Keratinocyte (primary cell): Measurements from ENCODE around the gene ALDH4A1. TPM values are rescaled to one million over a fixed set of nuclear protein-coding genes. Genes with fewer than 3 reads are reported as not detected.

ENCODE experiments used
- DNase-seq: peaks from one replicate; pipeline ENCODE4 v3.0.0-alpha.2; 2011; ENCODE audit warnings: low read depth, missing footprints, low spot score
- FAIRE-seq: peaks from 2 replicates; lab custom pipeline; 2011; peaks lifted over from hg19 to GRCh38; lab: Jason Lieb, UNC
- H2AFZ ChIP-seq: 2 replicates; pipeline ENCODE4 v1.6.0; 2012; ENCODE audit warnings: low read length, control low read depth, inconsistent platforms; ENCODE audit not compliant: control insufficient read depth
- H3K27ac ChIP-seq: 2 replicates; pipeline ENCODE4 v1.5.1; 2011; ENCODE audit warnings: low read length; ENCODE audit not compliant: control insufficient read depth, insufficient read depth
- H3K27me3 ChIP-seq: 3 replicates; pipeline ENCODE4 v1.6.0; 2011; ENCODE audit warnings: low read length; ENCODE audit not compliant: control insufficient read depth, insufficient read depth; ENCODE audit errors: extremely low read depth
- H3K36me3 ChIP-seq, 2 experiments: 2 replicates in 1 of 2; 3 replicates in 1 of 2; pipeline ENCODE4 v1.5.1; 2011; ENCODE audit warnings: low read length in 2 of 2, mild to moderate bottlenecking in 1 of 2; ENCODE audit not compliant: control insufficient read depth in 2 of 2, insufficient read depth in 2 of 2; ENCODE audit errors: extremely low read depth in 1 of 2
- H3K4me1 ChIP-seq: 3 replicates; pipeline ENCODE4 v1.5.1; 2011; ENCODE audit warnings: low read length; ENCODE audit not compliant: control insufficient read depth, insufficient read depth; ENCODE audit errors: extremely low read depth
- H3K4me2 ChIP-seq: 3 replicates; pipeline ENCODE4 v1.6.0; 2011; ENCODE audit warnings: low read depth, low read length; ENCODE audit not compliant: control insufficient read depth, insufficient read depth; ENCODE audit errors: extremely low read depth
- H3K4me3 ChIP-seq, 3 experiments: fragments of 200-600 bp in 1 of 3; sonication (generic) in 1 of 3; 2 replicates in 2 of 3; 3 replicates in 1 of 3; pipeline ENCODE4 v1.5.1; 2011 to 2016; ENCODE audit warnings: low read length in 3 of 3, mild to moderate bottlenecking in 3 of 3, control low read depth in 2 of 3, inconsistent platforms in 1 of 3, low read depth in 1 of 3, mixed read lengths in 1 of 3, mixed run types in 1 of 3, moderate library complexity in 1 of 3; ENCODE audit not compliant: control insufficient read depth in 2 of 3, insufficient read depth in 2 of 3; ENCODE audit errors: extremely low read depth in 1 of 3
- H3K79me2 ChIP-seq: 2 replicates; pipeline ENCODE4 v1.6.0; 2012; ENCODE audit warnings: low read length; ENCODE audit not compliant: control insufficient read depth, insufficient read depth
- H3K9ac ChIP-seq: 3 replicates; pipeline ENCODE4 v1.6.0; 2011; ENCODE audit warnings: low read length; ENCODE audit not compliant: control insufficient read depth, insufficient read depth; ENCODE audit errors: extremely low read depth
- H3K9me1 ChIP-seq: 3 replicates; pipeline ENCODE4 v1.6.0; 2011; ENCODE audit warnings: low read length; ENCODE audit not compliant: control insufficient read depth, insufficient read depth; ENCODE audit errors: extremely low read depth
- H3K9me3 ChIP-seq: 2 replicates; pipeline ENCODE4 v1.5.1; 2012; ENCODE audit warnings: low read depth, low read length; ENCODE audit not compliant: control insufficient read depth
- H4K20me1 ChIP-seq: 3 replicates; pipeline ENCODE4 v1.6.0; 2011; ENCODE audit warnings: low read length; ENCODE audit not compliant: control insufficient read depth, insufficient read depth; ENCODE audit errors: extremely low read depth
- EZH2 ChIP-seq: IDR thresholded peaks from one replicate; pipeline ENCODE4 v1.6.1; 2012; ENCODE audit warnings: inconsistent platforms, mild to moderate bottlenecking, low read length, moderate library complexity
- dilution Hi-C: fragments of 300-500 bp; cut with MboI; formaldehyde crosslinking; loops from one replicate; pipeline ENCODE4 v1.7.0; 2020; ENCODE audit warnings: low sequenced_read_pairs; ENCODE audit not compliant: extremely low pct_ligation_motif_present
- polyA plus RNA-seq, 5 experiments: library from polyadenylated mRNA; depleted of rRNA in 3 of 5; stranded (reverse) in 3 of 5; stranded (forward) in 1 of 5; unstranded in 1 of 5; fragments of >200 nt; gene quantifications; 1 replicate in 1 of 5; 2 replicates in 3 of 5; 3 replicates in 1 of 5; pipeline versions ENCODE4 v1.2.1 to v1.2.3, GENCODE V29; 2011 to 2012; ENCODE audit warnings: missing spikeins in 2 of 5, low read depth in 1 of 5, low replicate concordance in 1 of 5
- TF ChIP-seq, protein P1 (sequence below), 3 experiments: IDR thresholded peaks in 1 of 3; conservative IDR thresholded peaks in 1 of 3; optimal IDR thresholded peaks in 1 of 3; 2 replicates in 2 of 3; 3 replicates in 1 of 3; pipeline versions ENCODE3 to v1.5.1; 2011; ENCODE audit warnings: low read length in 3 of 3, mild to moderate bottlenecking in 3 of 3, moderate library complexity in 2 of 3, control low read depth in 1 of 3, inconsistent platforms in 1 of 3; ENCODE audit not compliant: insufficient read depth in 2 of 3; ENCODE audit errors: extremely low read depth in 1 of 3

ALDH4A1 gene
- polyA plus RNA-seq, 1 donor (not counting 4 experiments of a cell fraction or from before 2014, with no cell fraction given): 52.7 TPM

DNA sequence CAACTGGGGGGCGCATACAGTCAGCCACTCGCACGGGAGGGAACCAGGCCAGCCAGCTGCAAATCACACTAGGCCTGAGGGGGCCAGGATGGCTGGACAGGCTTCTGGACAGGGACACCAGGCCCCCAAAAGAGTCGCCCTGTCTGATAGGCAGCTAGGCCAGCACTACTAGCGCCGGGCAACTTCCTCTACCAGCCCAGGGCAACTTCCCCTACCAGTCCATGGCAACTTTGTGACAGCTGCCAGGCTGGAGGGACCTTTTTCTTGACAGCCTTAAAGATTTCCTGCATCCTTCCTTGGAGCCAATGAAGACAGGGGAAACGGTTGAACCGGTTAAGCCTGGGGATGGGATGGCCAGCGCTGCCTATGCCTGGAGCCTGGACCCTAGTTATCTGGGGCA, 49.1 kb upstream of the ALDH4A1 start:
- no peak for DNase-seq
- Histone ChIP-seq H3K9me3 (no peaks in the 10 kb centered on the region), H4K20me1 (peaks cover 22% of the 10 kb centered on the region), H2AFZ (no peak overlapping the region), H3K36me3 (peaks cover 2 to 32% of the 10 kb centered on the region in 2 experiments), H3K4me1 (peaks cover 77% of the 10 kb centered on the region), H3K9me1 (peaks cover 2% of the 10 kb centered on the region), H3K27ac (peak overlapping the region; percentile 81), H3K4me2 (peak overlapping the region; percentile 91), H3K9ac (peak overlapping the region; percentile 78), H3K27me3 (no peaks in the 10 kb centered on the region), H3K79me2 (peaks cover 100% of the 10 kb centered on the region), H3K4me3 (peak overlapping the region in 2 of 3 experiments; percentile 63 to 93)
- no peak for FAIRE-seq
- no peak for TF ChIP-seq EZH2
- TF ChIP-seq, protein P1, sequence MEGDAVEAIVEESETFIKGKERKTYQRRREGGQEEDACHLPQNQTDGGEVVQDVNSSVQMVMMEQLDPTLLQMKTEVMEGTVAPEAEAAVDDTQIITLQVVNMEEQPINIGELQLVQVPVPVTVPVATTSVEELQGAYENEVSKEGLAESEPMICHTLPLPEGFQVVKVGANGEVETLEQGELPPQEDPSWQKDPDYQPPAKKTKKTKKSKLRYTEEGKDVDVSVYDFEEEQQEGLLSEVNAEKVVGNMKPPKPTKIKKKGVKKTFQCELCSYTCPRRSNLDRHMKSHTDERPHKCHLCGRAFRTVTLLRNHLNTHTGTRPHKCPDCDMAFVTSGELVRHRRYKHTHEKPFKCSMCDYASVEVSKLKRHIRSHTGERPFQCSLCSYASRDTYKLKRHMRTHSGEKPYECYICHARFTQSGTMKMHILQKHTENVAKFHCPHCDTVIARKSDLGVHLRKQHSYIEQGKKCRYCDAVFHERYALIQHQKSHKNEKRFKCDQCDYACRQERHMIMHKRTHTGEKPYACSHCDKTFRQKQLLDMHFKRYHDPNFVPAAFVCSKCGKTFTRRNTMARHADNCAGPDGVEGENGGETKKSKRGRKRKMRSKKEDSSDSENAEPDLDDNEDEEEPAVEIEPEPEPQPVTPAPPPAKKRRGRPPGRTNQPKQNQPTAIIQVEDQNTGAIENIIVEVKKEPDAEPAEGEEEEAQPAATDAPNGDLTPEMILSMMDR (optimal IDR thresholded peaks at IDR 0.05 in 1 of 3, IDR thresholded peaks at IDR 0.05 in 1 of 3, conservative IDR thresholded peaks at IDR 0.05 in 1 of 3; ENCODE audit: extremely low read depth in 1 of 3, insufficient read depth in 2 of 3, low read length in 3 of 3): no peak
- dilution Hi-C loops: no loop called here

DNA sequence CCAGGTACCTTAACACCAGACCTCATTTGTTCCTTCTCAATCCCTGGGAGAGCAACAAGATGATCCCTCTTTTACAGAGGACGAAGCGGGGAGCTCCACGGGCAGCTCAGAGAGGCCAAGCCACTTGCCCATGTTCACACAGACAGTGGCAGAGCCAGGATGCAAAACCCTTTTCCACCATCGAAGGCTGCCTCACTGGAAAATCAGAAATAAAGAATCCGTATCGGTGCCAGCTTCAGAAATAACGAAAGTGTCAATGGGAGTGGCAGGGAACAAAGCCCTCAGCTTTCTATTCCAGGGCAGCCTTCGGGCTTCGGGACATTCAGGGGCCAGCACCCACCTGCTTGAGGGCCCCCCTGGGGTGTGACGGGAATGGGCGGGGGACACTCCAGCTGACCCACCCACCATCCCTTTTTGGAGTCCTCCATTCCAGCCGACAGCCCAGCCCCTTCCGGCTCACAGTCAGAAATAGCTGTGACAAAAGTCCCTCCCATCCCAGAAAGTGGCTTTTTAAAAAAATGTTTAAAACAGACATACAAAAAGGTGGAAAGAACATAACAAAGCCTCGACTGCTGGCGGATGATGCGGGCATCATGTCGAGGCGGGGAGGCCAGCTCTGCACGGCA, 48.2 kb upstream of the ALDH4A1 start:
- Histone ChIP-seq H3K27ac (peak overlapping the region; percentile 81), H3K9ac (peak overlapping the region; percentile 78), H3K4me2 (peak overlapping the region; percentile 91), H3K9me3 (no peaks in the 10 kb centered on the region), H2AFZ (no peak overlapping the region), H4K20me1 (peaks cover 22% of the 10 kb centered on the region), H3K4me1 (peaks cover 83% of the 10 kb centered on the region), H3K27me3 (no peaks in the 10 kb centered on the region), H3K79me2 (peaks cover 100% of the 10 kb centered on the region), H3K9me1 (peaks cover 2% of the 10 kb centered on the region), H3K36me3 (peaks cover 2 to 32% of the 10 kb centered on the region in 2 experiments), H3K4me3 (peak overlapping the region; percentile 13 to 93 (median 63))
- dilution Hi-C loops: no loop called here
- DNase-seq: no peak
- TF ChIP-seq, protein P1 (optimal IDR thresholded peaks at IDR 0.05 in 1 of 3, IDR thresholded peaks at IDR 0.05 in 1 of 3, conservative IDR thresholded peaks at IDR 0.05 in 1 of 3; ENCODE audit: extremely low read depth in 1 of 3, insufficient read depth in 2 of 3, low read length in 3 of 3): peak in 1 of 3 experiments; percentile 1
- no peak for TF ChIP-seq EZH2
- FAIRE-seq: no peak
